Peyer's patch (tissue), 4 donors: ENCODE data around the gene CCNDBP1. TPM values are rescaled to one million over a fixed set of nuclear protein-coding genes. Genes with fewer than 3 reads are reported as not detected.

Experiments used
- DNase-seq, 3 donors: peaks; one replicate each; pipeline ENCODE4 v3.0.0-alpha.2; 2017 to 2019
- H3K27ac ChIP-seq, 4 donors: fragments of 200-600 bp; sonication (generic); one replicate each; pipeline ENCODE4 v1.5.1; 2016 to 2019
- H3K27me3 ChIP-seq, 2 donors: fragments of 200-600 bp; sonication (generic); one replicate each; pipeline ENCODE4 v1.5.1; 2019
- H3K36me3 ChIP-seq, 3 donors: fragments of 200-600 bp; sonication (generic); one replicate each; pipeline ENCODE4 v1.5.1; 2016 to 2019
- H3K4me1 ChIP-seq, 4 donors: fragments of 200-600 bp; sonication (generic); one replicate each; pipeline ENCODE4 v1.5.1; 2016 to 2019
- H3K4me3 ChIP-seq, 4 donors: fragments of 200-600 bp; sonication (generic); 1 replicate in 3 of 4; 2 replicates in 1 of 4; pipeline ENCODE4 v1.5.1; 2016 to 2019; ENCODE audit warnings: mild to moderate bottlenecking in 1 of 4
- H3K9me3 ChIP-seq, 4 donors: fragments of 200-600 bp; sonication (generic); one replicate each; pipeline ENCODE4 v1.5.1; 2016 to 2019; ENCODE audit warnings: mild to moderate bottlenecking in 1 of 4
- CTCF ChIP-seq, 6 experiments: fragments of 450-650 bp in 4 of 6; fragments of 200-600 bp in 2 of 6; sonication (generic) in 1 of 6; IDR thresholded peaks; one replicate each; pipeline ENCODE4 v1.5.1; 2017 to 2019; ENCODE audit warnings: antibody characterized with exemption in 6 of 6, mild to moderate bottlenecking in 3 of 6, moderate library complexity in 1 of 6
- POLR2A ChIP-seq, 2 donors: fragments of 450-650 bp; IDR thresholded peaks; one replicate each; pipeline ENCODE4 v1.5.1; 2017; ENCODE audit warnings: antibody characterized with exemption in 2 of 2, mild to moderate bottlenecking in 2 of 2, moderate library complexity in 2 of 2
- total RNA-seq, 4 donors: library from RNA; depleted of rRNA; stranded (reverse); fragments of >200 nt; gene quantifications; one replicate each; pipeline ENCODE4 v1.1.0, GENCODE V29; 2016

CCNDBP1 gene
- total RNA-seq, 4 donors from 2014 or later, result 73.0 to 95.1 (median 83.5) TPM

GRCh38 chr15:43198992-43199391 is 13.8 kb downstream of the CCNDBP1 start:
- no peak for DNase-seq
- no peak overlapping the region for H3K4me3 ChIP-seq
- no peak overlapping the region for H3K27ac ChIP-seq
- no peaks in the 10 kb centered on the region for H3K27me3 ChIP-seq
- TF ChIP-seq POLR2A (IDR thresholded peaks at IDR 0.05) (no peak), CTCF (IDR thresholded peaks at IDR 0.05) (no peak)
- no peaks in the 10 kb centered on the region for H3K4me1 ChIP-seq
- H3K36me3 ChIP-seq, result peaks cover 0 to 37% (median 0%) of the 10 kb centered on the region in 3 donors
- no peaks in the 10 kb centered on the region for H3K9me3 ChIP-seq

GRCh38 chr15:43199945-43200488 is 14.8 kb downstream of the CCNDBP1 start:
- Histone ChIP-seq H3K27me3 (no peaks in the 10 kb centered on the region), H3K27ac (no peak overlapping the region), H3K9me3 (no peaks in the 10 kb centered on the region), H3K4me3 (no peak overlapping the region), H3K36me3 (peaks cover 0 to 27% (median 0%) of the 10 kb centered on the region in 3 donors), H3K4me1 (no peaks in the 10 kb centered on the region)
- DNase-seq, result no peak
- TF ChIP-seq CTCF (IDR thresholded peaks at IDR 0.05) (no peak), POLR2A (IDR thresholded peaks at IDR 0.05) (no peak)

- Histone ChIP-seq H3K27me3 (no peaks in the 10 kb centered on the region), H3K9me3 (no peaks in the 10 kb centered on the region), H3K36me3 (no peaks in the 10 kb centered on the region), H3K4me1 (no peaks in the 10 kb centered on the region), H3K27ac (no peak overlapping the region), H3K4me3 (no peak overlapping the region)
- DNase-seq, result peak in 2 of 3 donors; percentile 38 to 68
- TF ChIP-seq CTCF (IDR thresholded peaks at IDR 0.05), result peak in 5 of 6 experiments; percentile 23 to 48 (median 45)
- no peak for TF ChIP-seq POLR2A (IDR thresholded peaks at IDR 0.05)
Observed at GRCh38 chr15:43204016-43204901, 19.1 kb downstream of the CCNDBP1 start.

- no peak for DNase-seq
- Histone ChIP-seq H3K4me1 (no peaks in the 10 kb centered on the region), H3K4me3 (no peak overlapping the region), H3K36me3 (no peaks in the 10 kb centered on the region), H3K27ac (no peak overlapping the region), H3K27me3 (no peaks in the 10 kb centered on the region), H3K9me3 (no peaks in the 10 kb centered on the region)
- TF ChIP-seq POLR2A (IDR thresholded peaks at IDR 0.05) (no peak), CTCF (IDR thresholded peaks at IDR 0.05) (no peak)
Observed at GRCh38 chr15:43206054-43206453, 20.9 kb downstream of the CCNDBP1 start.

- Histone ChIP-seq H3K4me1 (no peaks in the 10 kb centered on the region), H3K27me3 (no peaks in the 10 kb centered on the region), H3K27ac (no peak overlapping the region), H3K4me3 (no peak overlapping the region), H3K9me3 (no peaks in the 10 kb centered on the region), H3K36me3 (no peaks in the 10 kb centered on the region)
- TF ChIP-seq POLR2A (IDR thresholded peaks at IDR 0.05) (no peak), CTCF (IDR thresholded peaks at IDR 0.05) (no peak)
- no peak for DNase-seq
Observed at GRCh38 chr15:43207024-43207423, 21.8 kb downstream of the CCNDBP1 start.
